ENCODE data around the gene IL6ST.

IL6ST gene

DNA sequence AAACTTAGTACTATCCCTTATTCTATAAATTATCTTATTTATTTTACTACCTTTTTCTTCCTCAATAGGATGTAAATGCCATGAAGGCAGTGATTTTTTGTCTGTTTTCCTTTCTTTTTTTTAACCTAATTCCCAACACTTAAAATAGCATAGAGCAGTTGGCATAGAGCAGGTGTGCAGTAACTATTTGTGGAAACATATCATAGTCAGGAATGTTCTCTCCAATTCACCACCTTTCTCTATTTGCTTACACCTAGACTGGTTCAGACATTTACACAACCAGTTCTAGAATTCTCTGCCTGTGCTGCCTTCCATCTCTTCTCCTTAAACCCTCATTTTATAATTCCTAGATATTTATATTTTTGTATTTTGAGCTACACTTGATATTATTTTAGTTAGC lies 94.0 kb downstream of the IL6ST start:
- no peak overlapping the region for H3K4me3 ChIP-seq
- peaks cover 9% of the 10 kb centered on the region for H3K4me1 ChIP-seq
- no peaks in the 10 kb centered on the region for H3K9me3 ChIP-seq
- TF ChIP-seq Cebpa-rat (IDR thresholded peaks at IDR 0.05), result no peak
- no peaks in the 10 kb centered on the region for H3K36me3 ChIP-seq
- H3K27ac ChIP-seq, result no peak overlapping the region
- H3K27me3 ChIP-seq, result no peaks in the 10 kb centered on the region
- no peak overlapping the region for H3K4me2 ChIP-seq
- no peaks in the 10 kb centered on the region for H4K20me1 ChIP-seq
- no peak overlapping the region for H3K9ac ChIP-seq

DNA sequence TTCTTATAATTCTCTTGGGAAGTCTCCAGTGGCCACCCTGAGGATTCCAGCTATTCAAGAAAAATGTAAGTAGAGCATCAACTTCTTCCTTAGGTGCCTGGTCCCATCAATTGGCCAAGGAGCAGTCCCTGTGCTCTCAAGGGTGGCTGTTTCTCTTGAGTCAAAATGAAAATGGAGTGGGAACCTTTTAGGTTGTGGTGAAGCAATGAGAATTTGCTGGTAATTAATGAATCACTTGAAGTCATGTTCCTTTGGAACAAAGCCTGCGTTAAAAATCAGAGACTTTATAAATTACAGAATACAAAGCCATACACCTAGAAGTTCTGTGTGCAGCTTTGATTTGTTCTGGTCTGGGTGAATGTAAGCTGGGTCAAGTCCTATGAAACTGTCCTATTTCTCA lies 94.7 kb downstream of the IL6ST start:
- TF ChIP-seq Cebpa-rat (IDR thresholded peaks at IDR 0.05), result no peak
- H3K4me3 ChIP-seq, result no peak overlapping the region

DNA sequence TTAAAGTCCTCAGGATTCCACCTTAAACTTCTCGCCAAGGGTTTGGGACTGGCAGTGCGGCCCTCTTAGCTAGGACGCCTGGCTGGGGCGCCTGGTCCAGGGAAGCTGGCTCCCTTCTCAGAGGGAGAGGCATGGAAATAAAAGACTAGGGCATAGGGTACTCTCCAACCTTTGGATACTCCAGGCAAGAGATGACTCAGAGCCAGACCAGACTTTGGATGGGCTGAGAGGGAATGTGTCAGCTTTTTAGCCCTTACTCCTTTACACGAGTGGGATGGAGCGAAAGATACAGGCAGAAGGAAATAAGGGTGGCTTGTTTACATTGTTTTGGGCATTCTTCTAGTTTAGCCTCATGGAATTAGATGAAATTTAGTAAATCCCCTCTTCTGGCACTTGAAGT lies 95.4 kb downstream of the IL6ST start:
- Histone ChIP-seq H4K20me1 (no peaks in the 10 kb centered on the region), H3K4me1 (peaks cover 9% of the 10 kb centered on the region), H3K27me3 (no peaks in the 10 kb centered on the region), H3K4me3 (no peak overlapping the region), H3K36me3 (no peaks in the 10 kb centered on the region), H3K9me3 (no peaks in the 10 kb centered on the region), H3K4me2 (no peak overlapping the region), H3K9ac (no peak overlapping the region), H3K27ac (no peak overlapping the region)
- TF ChIP-seq Cebpa-rat (IDR thresholded peaks at IDR 0.05), result no peak

More for the DNA sequence above, 94.7 kb downstream of the IL6ST start:
- H3K27ac ChIP-seq, result no peak overlapping the region
- no peak overlapping the region for H3K4me2 ChIP-seq
- peaks cover 9% of the 10 kb centered on the region for H3K4me1 ChIP-seq
- no peaks in the 10 kb centered on the region for H4K20me1 ChIP-seq
- no peaks in the 10 kb centered on the region for H3K9me3 ChIP-seq
- H3K36me3 ChIP-seq, result no peaks in the 10 kb centered on the region
- no peak overlapping the region for H3K9ac ChIP-seq
- no peaks in the 10 kb centered on the region for H3K27me3 ChIP-seq

DNA sequence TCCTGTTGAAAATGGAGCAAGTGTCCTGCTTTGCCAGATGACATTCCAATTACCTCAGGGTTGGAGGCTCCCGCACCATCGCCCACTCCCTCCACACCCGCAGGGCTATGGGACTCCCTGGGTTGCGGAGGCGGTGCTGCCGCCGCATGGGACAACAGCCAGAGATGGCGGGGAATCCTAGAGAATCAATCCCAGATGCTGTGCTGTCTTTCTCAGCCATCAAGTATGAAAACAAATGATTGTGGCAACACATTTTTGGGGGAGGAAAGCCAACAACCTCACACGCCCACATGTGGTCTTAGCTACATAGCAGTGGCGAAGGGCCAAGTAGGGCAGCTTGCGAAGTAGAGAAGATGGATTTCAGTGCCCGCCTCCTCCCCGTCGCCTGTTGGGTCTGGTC lies 96.9 kb downstream of the IL6ST start:
- no peak overlapping the region for H3K4me2 ChIP-seq
- H3K27ac ChIP-seq, result no peak overlapping the region

DNA sequence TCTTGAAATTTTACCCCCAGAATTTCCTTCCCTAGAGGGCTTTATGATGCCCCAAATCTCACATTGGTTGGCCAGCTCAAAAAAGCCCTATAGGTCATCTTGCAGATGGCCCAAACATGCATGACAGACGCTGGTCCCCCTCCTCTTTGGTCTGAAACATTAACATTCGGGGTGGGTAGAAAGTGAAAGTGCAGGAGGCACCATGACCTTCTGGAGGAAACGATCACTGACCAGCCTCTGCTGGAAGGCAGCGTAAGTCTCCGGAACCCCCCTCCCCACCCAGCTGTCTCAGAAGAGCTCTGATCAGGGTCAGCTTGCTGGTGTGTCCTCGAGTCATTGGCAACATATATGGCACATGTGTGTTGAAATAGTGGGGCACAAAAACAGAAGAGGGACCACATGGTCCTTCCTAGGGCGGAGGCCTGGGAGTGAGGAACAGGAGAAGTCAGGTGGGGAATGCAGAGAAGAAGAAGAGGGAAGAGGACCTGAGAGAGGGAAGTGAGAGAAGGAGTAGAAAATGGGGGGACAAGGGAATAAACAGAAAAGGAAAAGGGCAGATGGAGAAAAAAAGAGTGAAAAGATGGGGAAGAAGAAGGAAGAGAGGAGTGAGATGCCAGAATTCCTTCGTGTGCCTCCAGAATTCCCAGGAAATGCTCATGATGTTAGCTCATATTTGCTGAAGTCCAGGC lies 97.4 kb downstream of the IL6ST start:
- TF ChIP-seq Cebpa-rat (IDR thresholded peaks at IDR 0.05), result no peak
- Histone ChIP-seq H3K4me3 (no peak overlapping the region), H3K27ac (no peak overlapping the region), H3K27me3 (no peaks in the 10 kb centered on the region), H3K4me2 (no peak overlapping the region), H4K20me1 (no peaks in the 10 kb centered on the region), H3K9me3 (no peaks in the 10 kb centered on the region), H3K36me3 (no peaks in the 10 kb centered on the region), H3K9ac (no peak overlapping the region), H3K4me1 (no peaks in the 10 kb centered on the region)

More for the DNA sequence above, 96.9 kb downstream of the IL6ST start:
- TF ChIP-seq Cebpa-rat (IDR thresholded peaks at IDR 0.05), result no peak
- Histone ChIP-seq H3K36me3 (no peaks in the 10 kb centered on the region), H4K20me1 (no peaks in the 10 kb centered on the region), H3K9ac (no peak overlapping the region), H3K4me3 (no peak overlapping the region), H3K27me3 (no peaks in the 10 kb centered on the region), H3K9me3 (no peaks in the 10 kb centered on the region), H3K4me1 (peaks cover under 1% of the 10 kb centered on the region; the same call in 1 of the 2 replicates)

DNA sequence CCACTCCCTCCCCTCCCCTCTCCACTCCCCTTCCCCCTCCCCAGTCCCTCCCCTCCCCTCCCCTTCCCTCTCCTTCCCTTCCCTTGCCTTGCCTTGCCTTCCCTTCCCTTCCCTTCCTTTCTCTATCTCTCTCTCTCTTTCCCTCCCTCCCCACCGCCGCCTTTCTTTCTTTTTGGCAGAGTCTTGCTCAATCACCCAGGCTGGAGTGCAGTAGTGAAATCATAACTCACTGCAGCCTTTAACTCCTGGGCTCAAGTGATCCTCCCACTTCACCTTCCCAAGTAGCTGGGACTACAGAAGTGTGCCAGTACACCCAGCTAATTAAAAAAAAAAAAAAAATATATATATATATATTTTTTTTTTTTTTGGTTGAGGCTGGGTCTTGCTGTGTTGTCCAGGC lies 98.1 kb downstream of the IL6ST start:
- TF ChIP-seq Cebpa-rat (IDR thresholded peaks at IDR 0.05), result no peak
- Histone ChIP-seq H3K4me3 (no peak overlapping the region), H3K27ac (no peak overlapping the region), H3K9me3 (no peaks in the 10 kb centered on the region), H3K9ac (no peak overlapping the region), H3K27me3 (no peaks in the 10 kb centered on the region), H3K4me1 (no peaks in the 10 kb centered on the region), H3K36me3 (no peaks in the 10 kb centered on the region), H4K20me1 (no peaks in the 10 kb centered on the region), H3K4me2 (no peak overlapping the region)

DNA sequence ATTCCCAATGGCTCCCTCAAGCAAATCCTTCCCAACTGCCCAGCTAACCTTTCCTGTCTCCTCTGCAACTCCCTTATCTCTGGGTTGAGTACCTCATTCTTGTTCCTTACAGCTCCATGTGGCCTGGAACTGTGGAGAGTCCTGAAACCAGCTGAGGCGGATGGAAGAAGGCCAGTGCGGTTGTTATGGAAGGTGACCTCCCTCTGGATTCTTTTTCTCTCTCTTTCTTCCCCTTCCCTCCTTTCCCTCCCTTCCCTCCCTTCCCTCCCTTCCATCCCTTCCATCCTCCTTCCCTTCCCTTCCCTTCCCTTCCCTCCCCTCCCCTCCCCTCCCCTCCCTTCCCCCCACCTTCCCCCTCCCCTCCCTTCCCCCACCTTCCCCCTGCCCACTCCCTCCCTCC lies 98.5 kb downstream of the IL6ST start:
- TF ChIP-seq Cebpa-rat (IDR thresholded peaks at IDR 0.05), result no peak

DNA sequence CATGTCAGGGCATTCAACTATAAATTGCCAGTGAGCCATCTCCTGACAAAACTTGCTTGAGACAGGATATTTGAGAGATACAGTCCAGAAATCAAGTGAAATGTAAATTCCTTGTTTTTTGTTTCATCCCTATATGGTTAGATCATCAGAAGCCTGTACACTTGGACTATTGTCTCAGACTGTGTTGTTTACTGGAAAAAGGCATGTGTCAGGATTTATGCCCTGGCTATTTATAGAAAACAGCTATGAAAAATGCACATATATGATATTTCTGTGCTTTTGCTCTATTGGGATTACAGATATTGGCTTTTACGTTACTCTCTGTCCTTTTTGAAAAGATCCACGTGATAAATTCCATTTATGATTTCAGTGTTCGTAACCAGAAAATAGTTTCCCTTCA lies 99.4 kb downstream of the IL6ST start:
- H3K9me3 ChIP-seq, result no peaks in the 10 kb centered on the region
- no peak for TF ChIP-seq Cebpa-rat (IDR thresholded peaks at IDR 0.05)
- no peaks in the 10 kb centered on the region for H4K20me1 ChIP-seq
- H3K4me3 ChIP-seq, result no peak overlapping the region
- no peak overlapping the region for H3K9ac ChIP-seq
- no peak overlapping the region for H3K27ac ChIP-seq
- no peaks in the 10 kb centered on the region for H3K27me3 ChIP-seq
- H3K4me2 ChIP-seq, result no peak overlapping the region
- H3K4me1 ChIP-seq, result no peaks in the 10 kb centered on the region
- no peaks in the 10 kb centered on the region for H3K36me3 ChIP-seq

More for the DNA sequence above, 98.5 kb downstream of the IL6ST start:
- Histone ChIP-seq H3K4me1 (no peaks in the 10 kb centered on the region), H3K9me3 (no peaks in the 10 kb centered on the region), H3K4me2 (no peak overlapping the region), H3K27ac (no peak overlapping the region), H3K27me3 (no peaks in the 10 kb centered on the region), H3K36me3 (no peaks in the 10 kb centered on the region), H4K20me1 (no peaks in the 10 kb centered on the region), H3K9ac (no peak overlapping the region), H3K4me3 (no peak overlapping the region)

DNA sequence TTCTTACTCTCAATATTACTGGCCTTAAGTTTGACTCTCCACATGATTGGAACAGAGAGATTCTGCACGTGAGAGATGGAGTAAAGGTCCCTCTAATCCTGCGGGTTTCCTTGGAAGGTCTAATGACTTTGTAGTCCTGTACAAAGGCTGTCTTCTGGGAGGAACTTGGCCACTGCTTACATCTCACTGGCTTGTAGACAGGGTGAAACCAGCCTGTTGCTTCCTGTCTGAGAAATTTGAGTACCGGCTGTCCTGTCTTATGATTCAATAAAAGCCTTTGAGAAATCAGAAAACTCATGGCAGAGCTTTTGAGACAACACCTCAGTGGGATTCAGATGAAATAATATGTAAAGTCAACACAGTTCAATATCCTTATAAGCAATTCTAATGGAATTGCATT lies 100.6 kb downstream of the IL6ST start:
- no peaks in the 10 kb centered on the region for H3K4me1 ChIP-seq
- no peaks in the 10 kb centered on the region for H3K36me3 ChIP-seq
- no peaks in the 10 kb centered on the region for H4K20me1 ChIP-seq
- H3K27me3 ChIP-seq, result no peaks in the 10 kb centered on the region
- no peak overlapping the region for H3K4me2 ChIP-seq
- no peak overlapping the region for H3K4me3 ChIP-seq
- TF ChIP-seq Cebpa-rat (IDR thresholded peaks at IDR 0.05), result no peak
- no peak overlapping the region for H3K27ac ChIP-seq
- H3K9ac ChIP-seq, result no peak overlapping the region
- H3K9me3 ChIP-seq, result no peaks in the 10 kb centered on the region

DNA sequence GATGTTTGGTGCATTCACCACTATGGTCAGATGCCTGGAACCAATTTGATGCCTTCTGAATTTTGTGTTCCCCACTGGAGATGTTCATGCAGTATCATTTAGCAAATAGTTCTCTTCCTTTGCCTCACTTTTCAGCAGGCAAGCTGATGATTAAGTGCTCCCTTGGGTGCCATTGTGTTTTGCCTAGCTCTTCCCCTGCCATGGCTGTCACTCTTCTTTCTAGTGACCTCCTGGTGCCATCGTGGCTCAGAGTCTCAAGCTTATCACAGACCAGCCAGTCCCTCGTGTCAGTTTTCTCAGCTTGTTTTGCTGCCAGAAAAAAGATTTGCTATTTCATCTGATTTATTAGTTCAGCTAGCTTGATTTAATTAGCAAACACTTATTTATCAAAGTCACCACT lies 102.3 kb downstream of the IL6ST start:
- no peak overlapping the region for H3K4me3 ChIP-seq
- no peaks in the 10 kb centered on the region for H3K36me3 ChIP-seq
- H3K9ac ChIP-seq, result no peak overlapping the region
- no peak for TF ChIP-seq Cebpa-rat (IDR thresholded peaks at IDR 0.05)
- H4K20me1 ChIP-seq, result no peaks in the 10 kb centered on the region
- H3K4me1 ChIP-seq, result no peaks in the 10 kb centered on the region
- no peaks in the 10 kb centered on the region for H3K9me3 ChIP-seq
- no peaks in the 10 kb centered on the region for H3K27me3 ChIP-seq
- H3K27ac ChIP-seq, result no peak overlapping the region
- no peak overlapping the region for H3K4me2 ChIP-seq

DNA sequence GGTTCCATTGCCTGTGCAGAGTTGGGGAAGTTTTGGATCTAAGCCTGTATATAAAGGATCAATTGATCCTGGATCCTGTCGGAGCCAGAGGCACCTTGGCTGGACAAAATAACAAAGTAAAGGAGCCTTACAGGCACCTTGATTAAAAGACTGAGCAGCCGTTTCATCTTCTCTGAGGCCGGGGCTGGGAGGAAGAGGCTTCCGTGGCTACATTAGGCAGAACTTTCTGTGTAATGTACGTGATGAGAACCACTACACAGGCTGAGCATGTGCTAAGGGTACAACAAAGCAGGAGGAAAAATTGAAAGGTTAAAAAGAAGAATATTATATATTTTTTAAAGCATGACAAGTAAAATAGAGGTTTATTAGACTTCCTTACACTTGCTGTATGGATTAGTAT lies 106.6 kb downstream of the IL6ST start:
- Histone ChIP-seq H3K4me1 (no peaks in the 10 kb centered on the region), H3K9me3 (no peaks in the 10 kb centered on the region), H3K9ac (no peak overlapping the region), H3K36me3 (no peaks in the 10 kb centered on the region), H3K27ac (no peak overlapping the region), H3K4me3 (no peak overlapping the region), H3K4me2 (no peak overlapping the region), H4K20me1 (no peaks in the 10 kb centered on the region), H3K27me3 (no peaks in the 10 kb centered on the region)
- no peak for TF ChIP-seq Cebpa-rat (IDR thresholded peaks at IDR 0.05)

All from BLaER1 (cell line).